ENCODE results near the gene IFITM10.

GRCh38 chr11:1707751-1708150 is 42.6 kb downstream of the IFITM10 start:
- no peak for TF ChIP-seq CTCF (IDR thresholded peaks at IDR 0.05)
- no peak for TF ChIP-seq POLR2A (IDR thresholded peaks at IDR 0.05)

Data from heart left ventricle (tissue), 13 donors.